Lower leg skin (tissue), 4 donors: ENCODE data around the gene LRRC30. TPM values are rescaled to one million over a fixed set of nuclear protein-coding genes. Genes with fewer than 3 reads are reported as not detected.

Experiments
- DNase-seq, 2 donors: peaks; one replicate each; pipeline ENCODE4 v3.0.0-alpha.2; 2019; ENCODE audit warnings: low spot score in 2 of 2
- H3K4me3 ChIP-seq: fragments of 200-600 bp; sonication (generic); 2 replicates; pipeline ENCODE4 v1.5.1; 2017; ENCODE audit warnings: mild to moderate bottlenecking, low read depth; ENCODE audit not compliant: poor library complexity, severe bottlenecking
- CTCF ChIP-seq, 3 donors: fragments of 450-650 bp; IDR thresholded peaks; one replicate each; pipeline ENCODE4 v1.5.1; 2016; ENCODE audit warnings: antibody characterized with exemption in 3 of 3, mild to moderate bottlenecking in 3 of 3, moderate library complexity in 2 of 3
- POLR2A ChIP-seq, 2 donors: fragments of 450-650 bp; IDR thresholded peaks; one replicate each; pipeline ENCODE4 v1.6.1; 2016 to 2017; ENCODE audit warnings: antibody characterized with exemption in 2 of 2, mild to moderate bottlenecking in 1 of 2, moderate library complexity in 1 of 2
- WGBS, 2 donors: methylation state at CpG; one replicate each; pipeline ENCODE4 v1.1.5; 2018; 5-methylcytosine and 5-hydroxymethylcytosine counted together
- intact Hi-C: fragments of 100-400 bp; cut with DNase I; formaldehyde crosslinking; loops from one replicate; pipeline ENCODE4 v1.15.0; 2023; ENCODE audit warnings: low total_unique reads
- total RNA-seq, 4 donors: library from RNA; depleted of rRNA; stranded (reverse); fragments of >200 nt; gene quantifications; one replicate each; pipeline ENCODE4 v1.1.0, GENCODE V29; 2016

The LRRC30 gene
- total RNA-seq, 4 donors from 2014 or later = not detected

- DNase-seq = no peak
- WGBS, 2 donors = 67 to 73% methylated on average over 10 of the region's 10 CpGs
- intact Hi-C loops = no loop called here
- no peak for TF ChIP-seq CTCF (IDR thresholded peaks at IDR 0.05)
- TF ChIP-seq POLR2A (IDR thresholded peaks at IDR 0.05) = no peak
- no peak overlapping the region for H3K4me3 ChIP-seq
Observed at GRCh38 chr18:7256618-7257425, 25.9 kb downstream of the LRRC30 start.

DNA sequence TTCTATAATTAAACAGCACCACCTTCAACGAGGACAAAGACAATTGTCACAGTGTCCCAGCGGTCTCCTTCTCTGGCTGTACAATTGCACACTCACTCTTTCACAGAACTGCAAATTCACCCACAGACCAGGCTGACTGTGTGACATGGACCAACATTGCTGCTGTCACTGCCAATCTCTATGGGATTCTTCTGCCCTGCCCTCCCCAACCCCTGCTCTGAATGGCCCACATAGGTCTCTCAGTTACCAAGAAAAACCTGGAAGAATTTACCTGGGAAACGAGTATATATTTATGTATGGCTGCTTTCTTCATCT, 26.5 kb downstream of the LRRC30 start:
- intact Hi-C loops = no loop called here
- DNase-seq = no peak
- no peak overlapping the region for H3K4me3 ChIP-seq
- WGBS, 2 donors = 77 to 81% methylated on average over 3 of the region's 3 CpGs
- no peak for TF ChIP-seq POLR2A (IDR thresholded peaks at IDR 0.05)

- 41 to 49% methylated on average over 6 of the region's 6 CpGs for WGBS, 2 donors
- no peak for DNase-seq
- intact Hi-C loops = no loop called here
- no peak overlapping the region for H3K4me3 ChIP-seq
- TF ChIP-seq CTCF (IDR thresholded peaks at IDR 0.05) = no peak
Observed at GRCh38 chr18:7259475-7259874, 28.6 kb downstream of the LRRC30 start.

DNA sequence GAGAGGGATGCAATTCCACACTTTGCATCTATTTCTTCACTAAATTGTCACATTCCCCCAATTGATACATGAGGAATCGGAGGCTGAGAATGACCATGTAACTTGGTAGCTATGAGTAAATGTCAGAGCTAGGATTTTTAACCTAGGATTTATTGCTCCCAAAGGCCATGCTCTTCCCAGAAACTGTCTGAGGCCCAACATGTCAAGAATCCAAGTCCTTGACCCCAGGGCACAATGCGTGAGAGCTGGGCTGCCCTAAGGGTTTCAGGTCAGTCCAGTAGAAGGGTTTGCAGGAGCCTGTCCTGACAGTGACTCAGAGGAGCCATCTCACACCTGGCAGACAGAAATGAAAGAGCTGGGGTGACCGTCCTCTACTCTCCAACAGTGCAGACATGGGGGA, 30.3 kb downstream of the LRRC30 start:
- intact Hi-C loops = no loop called here
- DNase-seq = no peak
- TF ChIP-seq CTCF (IDR thresholded peaks at IDR 0.05) (no peak), POLR2A (IDR thresholded peaks at IDR 0.05) (no peak)
- H3K4me3 ChIP-seq = no peak overlapping the region
- 85 to 100% methylated on average over 3 of the region's 3 CpGs for WGBS, 2 donors

- no peak for TF ChIP-seq POLR2A (IDR thresholded peaks at IDR 0.05)
- no peak for TF ChIP-seq CTCF (IDR thresholded peaks at IDR 0.05)
- intact Hi-C loops = no loop called here
- no peak for DNase-seq
- WGBS, 2 donors = 84 to 87% methylated on average over 3 of the region's 3 CpGs
- no peak overlapping the region for H3K4me3 ChIP-seq
Observed at GRCh38 chr18:7267973-7268372, 37.1 kb downstream of the LRRC30 start.

DNA sequence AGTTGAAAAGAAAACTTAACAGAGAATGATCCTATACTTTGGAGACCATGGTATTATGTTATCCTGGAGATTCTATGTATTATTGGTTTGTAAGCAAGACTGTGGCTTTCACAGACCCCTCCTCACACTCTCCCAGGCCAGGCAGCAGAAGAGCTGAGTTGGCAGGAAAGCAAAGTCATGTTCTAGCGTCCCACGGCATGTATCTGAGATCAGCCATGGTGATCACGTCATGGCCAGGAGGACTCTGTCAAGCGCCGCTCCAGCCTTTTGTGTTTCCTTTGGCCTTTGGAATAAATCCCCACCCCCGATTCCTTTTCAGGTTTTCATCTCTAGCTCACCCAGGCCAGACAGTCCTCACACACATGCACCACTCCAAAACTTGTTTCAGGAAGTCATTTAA, 39.1 kb downstream of the LRRC30 start:
- intact Hi-C loops = loop anchor here (10.0 kb wide), 1 partner anchor 295 kb away; the partner anchor contains the start of gene PTPRM
- H3K4me3 ChIP-seq = no peak overlapping the region
- WGBS, 2 donors = 80 to 90% methylated on average over 6 of the region's 6 CpGs
- TF ChIP-seq CTCF (IDR thresholded peaks at IDR 0.05) (no peak), POLR2A (IDR thresholded peaks at IDR 0.05) (no peak)
- no peak for DNase-seq
